Measurements from ENCODE around the gene ZNF106.

DNA sequence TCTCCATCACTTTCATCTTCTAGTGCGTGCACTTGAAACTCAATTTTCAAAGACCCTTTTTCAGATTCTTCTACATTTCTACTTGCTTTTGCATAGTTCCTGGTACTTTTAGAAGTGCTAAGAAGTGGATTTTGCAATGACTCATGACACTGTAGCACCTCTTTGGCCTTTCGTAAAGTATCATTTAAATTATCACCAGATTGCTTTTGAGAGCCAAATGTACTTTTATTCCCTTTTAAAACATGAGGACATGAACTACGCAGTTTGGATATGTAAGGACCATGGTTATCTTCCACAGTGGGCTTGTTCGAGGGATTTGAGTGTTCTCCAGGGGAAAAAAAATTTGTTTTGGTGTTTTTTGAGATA is 40.5 kb downstream of the ZNF106 start:
- TF ChIP-seq, protein P1, sequence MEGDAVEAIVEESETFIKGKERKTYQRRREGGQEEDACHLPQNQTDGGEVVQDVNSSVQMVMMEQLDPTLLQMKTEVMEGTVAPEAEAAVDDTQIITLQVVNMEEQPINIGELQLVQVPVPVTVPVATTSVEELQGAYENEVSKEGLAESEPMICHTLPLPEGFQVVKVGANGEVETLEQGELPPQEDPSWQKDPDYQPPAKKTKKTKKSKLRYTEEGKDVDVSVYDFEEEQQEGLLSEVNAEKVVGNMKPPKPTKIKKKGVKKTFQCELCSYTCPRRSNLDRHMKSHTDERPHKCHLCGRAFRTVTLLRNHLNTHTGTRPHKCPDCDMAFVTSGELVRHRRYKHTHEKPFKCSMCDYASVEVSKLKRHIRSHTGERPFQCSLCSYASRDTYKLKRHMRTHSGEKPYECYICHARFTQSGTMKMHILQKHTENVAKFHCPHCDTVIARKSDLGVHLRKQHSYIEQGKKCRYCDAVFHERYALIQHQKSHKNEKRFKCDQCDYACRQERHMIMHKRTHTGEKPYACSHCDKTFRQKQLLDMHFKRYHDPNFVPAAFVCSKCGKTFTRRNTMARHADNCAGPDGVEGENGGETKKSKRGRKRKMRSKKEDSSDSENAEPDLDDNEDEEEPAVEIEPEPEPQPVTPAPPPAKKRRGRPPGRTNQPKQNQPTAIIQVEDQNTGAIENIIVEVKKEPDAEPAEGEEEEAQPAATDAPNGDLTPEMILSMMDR (IDR thresholded peaks at IDR 0.05; ENCODE audit: insufficient read depth, low read length, poor library complexity, severe bottlenecking) = no peak
- TF ChIP-seq EZH2phosphoT487 (conservative IDR thresholded peaks at IDR 0.05; ENCODE audit: low read length) = no peak

All from SU-DHL-6 (cell line).